GM18505 (cell line): ENCODE results near the gene ZCCHC17.
"Not testable (repeated sequence)": the region's sequence is repeated elsewhere in the genome, so short reads cannot be mapped to it uniquely, and the experiment has no call there.

Experiments used
- ATAC-seq: cut with Tn5 transposase; IDR thresholded peaks from one replicate; pipeline ENCODE4 v1.9.1; 2021; ENCODE audit not compliant: unreplicated experiment
- POLR2A ChIP-seq: IDR thresholded peaks from 4 replicates; pipeline ENCODE4 v1.6.1; 2011; ENCODE audit warnings: borderline replicate concordance; ENCODE audit not compliant: insufficient read depth, insufficient read length; ENCODE audit errors: extremely low read depth

ZCCHC17 gene, protein sequence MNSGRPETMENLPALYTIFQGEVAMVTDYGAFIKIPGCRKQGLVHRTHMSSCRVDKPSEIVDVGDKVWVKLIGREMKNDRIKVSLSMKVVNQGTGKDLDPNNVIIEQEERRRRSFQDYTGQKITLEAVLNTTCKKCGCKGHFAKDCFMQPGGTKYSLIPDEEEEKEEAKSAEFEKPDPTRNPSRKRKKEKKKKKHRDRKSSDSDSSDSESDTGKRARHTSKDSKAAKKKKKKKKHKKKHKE

DNA sequence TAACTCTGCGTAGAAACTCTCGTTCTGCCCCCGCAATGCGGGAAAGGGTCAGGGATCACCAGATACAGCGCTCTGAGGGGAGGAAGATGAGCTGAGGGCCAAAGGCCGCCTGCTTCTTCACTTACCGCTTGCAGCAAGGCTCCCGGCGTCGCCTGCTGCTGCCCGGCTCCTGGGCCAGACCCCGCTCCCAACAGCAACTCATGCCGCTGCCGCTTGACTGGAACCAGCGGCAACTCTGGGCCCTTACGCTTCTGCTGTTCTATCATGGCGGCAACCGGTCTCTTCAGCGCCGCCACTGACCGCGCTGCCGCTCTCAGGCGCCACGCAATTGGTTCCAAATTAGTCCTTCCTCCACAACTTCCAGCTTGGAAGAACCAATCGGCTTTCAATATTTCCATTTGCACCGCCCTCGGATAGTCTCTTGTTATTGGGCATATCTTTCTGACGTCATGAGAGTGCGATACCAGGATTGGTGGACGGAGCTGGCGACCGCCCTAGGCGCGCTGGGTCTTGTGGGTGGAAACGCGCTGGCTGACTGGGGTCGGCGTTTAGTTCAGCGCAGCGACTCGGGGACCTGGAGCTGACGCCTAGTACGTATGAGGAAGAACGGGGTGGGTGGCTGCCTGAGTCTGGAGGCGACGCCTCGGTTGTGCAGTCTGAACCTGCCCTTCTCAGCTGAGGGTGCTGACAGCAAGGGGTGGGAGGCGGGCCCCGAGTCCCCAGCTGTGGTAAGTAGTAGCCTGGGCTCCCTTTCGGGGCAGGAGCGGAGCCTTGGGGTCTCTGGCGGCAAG is at the start of gene ZCCHC17, which contains the start of gene SNRNP40:
Gene ZCCHC17 (plus strand): TSS at position 547 of the 791 bp plus-strand sequence. CDS start 13,067 bp downstream, outside the sequence.
Gene SNRNP40 (minus strand): TSS at position 303 of the 791 bp plus-strand sequence. CDS start 37 bp downstream, at position 266.
- TF ChIP-seq POLR2A, result peak; percentile 95
- ATAC-seq, result peak; percentile 88

DNA sequence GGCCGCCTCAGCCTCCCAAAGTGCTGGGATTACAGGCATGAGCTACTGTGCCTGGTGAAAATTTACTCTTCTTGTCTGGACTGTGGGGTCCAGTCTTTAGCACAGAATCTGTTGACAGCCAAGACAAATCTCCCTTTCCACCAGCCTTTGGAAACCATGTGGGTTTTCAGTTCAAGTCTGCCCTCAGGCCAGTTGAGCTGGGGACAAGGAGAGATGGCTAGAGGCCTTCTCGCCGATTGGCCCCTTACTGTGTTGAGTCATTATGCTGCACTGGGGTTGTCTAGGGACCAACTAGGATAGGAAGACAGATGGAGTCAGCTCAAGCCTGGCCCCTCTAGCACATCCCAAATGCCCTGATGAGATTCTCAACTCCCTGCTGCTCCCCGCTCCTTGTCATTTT is 48.6 kb upstream of the ZCCHC17 start:
- no peak for TF ChIP-seq POLR2A
- ATAC-seq, result no peak

DNA sequence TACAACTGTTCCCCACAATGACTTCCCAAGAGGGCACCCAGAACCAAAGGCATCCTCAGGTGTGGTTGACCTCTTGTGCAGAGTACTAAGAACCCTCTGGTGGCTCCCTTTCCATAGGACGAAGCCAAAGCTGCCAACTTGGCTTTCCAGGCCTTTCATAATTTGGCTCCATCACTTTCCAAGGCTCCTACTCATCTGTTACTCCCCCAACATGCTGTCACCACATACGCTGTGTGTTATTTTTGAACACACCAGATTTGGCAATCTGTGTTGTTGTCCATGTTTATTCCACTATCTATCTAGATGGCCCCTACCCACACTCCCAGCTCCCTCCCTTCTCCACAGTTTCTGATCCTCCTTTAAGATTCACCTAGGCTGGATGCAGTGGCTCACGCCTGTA is 47.0 kb upstream of the ZCCHC17 start:
- TF ChIP-seq POLR2A, result no peak
- no peak for ATAC-seq

DNA sequence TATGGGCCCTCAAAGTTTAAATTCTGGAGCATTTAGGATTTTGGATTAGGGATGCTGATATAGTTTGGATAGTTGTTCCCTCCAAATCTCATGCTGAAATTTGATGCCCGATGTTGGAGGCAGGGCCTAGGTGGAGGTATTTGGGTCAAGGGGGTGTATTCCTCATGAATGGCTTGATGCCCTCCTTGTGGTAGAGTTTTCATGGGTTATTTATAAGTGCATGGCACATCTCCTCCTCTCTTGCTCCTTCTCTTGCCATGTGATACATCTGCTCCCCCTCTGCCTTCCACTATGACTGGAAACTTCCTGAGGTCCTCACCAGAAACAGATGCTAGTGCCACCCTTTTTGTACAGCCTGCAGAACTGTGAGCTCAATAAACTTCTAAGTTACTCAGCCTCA is 39.6 kb upstream of the ZCCHC17 start:
- no peak for TF ChIP-seq POLR2A
- ATAC-seq, result no peak

DNA sequence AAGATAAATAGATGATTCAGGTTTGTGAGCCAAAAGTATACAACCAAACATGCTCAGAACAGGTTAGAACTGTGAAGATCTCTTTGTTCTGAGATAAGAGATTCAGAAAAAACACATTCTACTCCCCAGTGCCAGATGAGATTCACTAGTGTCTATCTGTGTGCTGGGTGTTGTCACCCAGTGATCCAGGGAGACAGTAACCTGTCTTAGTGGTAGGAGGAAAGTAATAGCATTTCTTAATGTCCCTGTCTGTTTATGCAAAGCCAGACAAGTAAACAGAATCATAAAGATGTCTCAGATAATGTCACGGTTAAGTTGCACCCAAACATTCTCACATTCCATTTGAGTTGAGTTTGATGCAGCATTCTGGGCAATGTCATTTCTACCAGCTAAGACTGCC is 38.3 kb upstream of the ZCCHC17 start:
- ATAC-seq, result no peak
- TF ChIP-seq POLR2A, result no peak

DNA sequence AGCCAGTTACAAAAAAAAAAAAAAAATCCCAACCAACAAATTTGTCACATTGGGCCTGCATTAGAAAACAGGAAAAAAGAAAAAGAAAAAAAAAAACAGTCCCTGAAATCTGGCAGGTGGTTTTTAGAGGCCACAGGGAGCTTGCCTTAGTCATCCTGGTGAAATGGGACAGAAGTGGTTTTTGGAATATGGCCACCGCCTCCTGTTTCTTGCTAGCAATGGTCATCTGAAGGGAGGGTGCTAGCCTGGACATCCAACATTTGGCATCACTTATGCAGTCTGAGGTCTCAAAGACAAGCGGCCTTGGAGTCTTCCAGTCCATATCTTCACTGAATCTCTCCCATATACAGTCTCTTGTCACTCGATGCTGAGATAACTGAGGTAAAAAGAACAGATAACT is 37.1 kb upstream of the ZCCHC17 start:
- no peak for ATAC-seq
- TF ChIP-seq POLR2A, result no peak

DNA sequence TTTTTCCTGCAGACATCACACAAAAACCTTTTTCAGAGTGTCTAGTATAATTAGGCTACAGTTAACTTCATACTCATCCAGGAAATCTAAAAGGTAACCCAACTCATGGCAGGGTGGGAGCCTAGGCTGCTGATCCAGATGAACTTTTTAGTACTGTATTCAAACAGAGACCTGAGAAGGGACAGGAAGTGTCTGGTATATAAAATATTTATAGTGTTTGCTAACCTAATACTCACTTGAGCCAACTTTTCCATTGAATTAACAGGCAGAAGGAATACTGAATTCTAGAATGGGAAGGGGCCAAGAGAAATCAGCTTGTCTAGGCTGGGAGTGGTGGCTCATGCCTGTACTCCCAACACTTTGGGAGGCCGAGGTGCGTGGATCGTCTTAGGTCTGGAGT is 34.9 kb upstream of the ZCCHC17 start:
- ATAC-seq, result no peak

DNA sequence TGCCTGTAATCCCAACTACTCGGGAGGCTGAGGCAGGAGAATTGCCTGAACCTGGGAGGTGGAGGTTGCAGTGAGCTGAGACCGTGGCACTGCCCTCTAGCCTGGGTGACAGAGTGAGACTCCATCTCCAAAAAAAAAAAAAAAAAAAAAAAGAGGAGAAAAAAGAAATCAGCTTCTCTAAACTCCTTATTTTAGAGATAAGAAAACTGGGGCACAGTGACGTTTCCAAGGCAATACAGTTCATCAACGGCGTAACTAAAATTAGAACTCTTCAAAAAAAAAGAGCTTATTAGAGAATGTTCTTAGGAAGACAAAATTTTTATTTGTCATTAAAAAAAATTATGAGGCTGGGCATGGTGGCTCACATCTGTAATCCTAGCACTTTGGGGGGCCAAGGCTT is 34.4 kb upstream of the ZCCHC17 start:
- not testable (repeated sequence) for ATAC-seq

More for the DNA sequence above, 34.9 kb upstream of the ZCCHC17 start:
- TF ChIP-seq POLR2A, result no peak

DNA sequence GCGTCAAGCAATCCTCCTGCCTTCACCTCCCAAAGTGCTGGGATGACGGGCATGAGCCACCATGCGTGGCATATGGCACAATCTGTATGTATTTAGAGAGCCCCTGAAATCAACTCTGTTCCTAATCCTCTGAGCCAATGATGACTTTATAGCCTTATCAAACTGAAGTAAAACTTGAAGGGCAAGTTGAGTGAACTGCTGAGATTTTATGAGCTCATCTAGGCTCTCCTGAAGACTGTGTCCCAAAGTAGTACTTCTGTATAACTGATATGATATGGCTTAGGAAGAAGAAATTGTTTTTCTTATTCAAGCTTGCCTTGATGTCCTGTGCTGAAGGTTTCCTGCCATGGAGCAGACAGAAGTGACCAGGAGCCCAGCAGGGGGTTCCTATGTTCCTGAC is 33.4 kb upstream of the ZCCHC17 start:
- no peak for ATAC-seq
- no peak for TF ChIP-seq POLR2A

DNA sequence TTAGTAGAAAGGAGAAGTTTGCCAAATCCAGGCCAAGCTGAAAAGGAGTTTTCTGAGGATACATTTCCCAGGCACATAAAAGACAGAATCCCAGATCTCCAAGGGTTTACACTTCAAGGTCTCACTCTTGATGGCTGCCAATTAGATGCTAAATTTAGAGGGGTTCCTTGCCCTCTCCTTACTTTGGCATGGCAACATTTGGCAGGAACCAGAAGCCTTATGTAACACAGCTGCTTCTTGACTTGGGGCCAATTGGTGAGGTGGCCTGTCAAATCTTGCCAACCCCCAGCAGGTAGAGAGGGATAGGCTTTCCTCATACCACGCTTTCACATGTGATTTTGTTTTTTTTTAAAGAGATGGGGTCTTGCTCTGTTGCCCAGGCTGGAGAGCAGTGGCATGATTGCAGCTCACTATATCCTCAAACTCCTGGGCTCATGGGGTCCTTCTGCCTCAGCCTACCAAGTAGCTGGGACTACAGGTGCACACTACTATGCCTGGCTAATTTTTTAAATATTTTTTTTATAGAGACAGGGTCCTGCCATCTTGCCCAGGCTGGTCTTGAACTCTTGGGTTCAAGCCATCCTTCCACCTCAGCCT is 31.9 kb upstream of the ZCCHC17 start:
- no peak for TF ChIP-seq POLR2A
- no peak for ATAC-seq

DNA sequence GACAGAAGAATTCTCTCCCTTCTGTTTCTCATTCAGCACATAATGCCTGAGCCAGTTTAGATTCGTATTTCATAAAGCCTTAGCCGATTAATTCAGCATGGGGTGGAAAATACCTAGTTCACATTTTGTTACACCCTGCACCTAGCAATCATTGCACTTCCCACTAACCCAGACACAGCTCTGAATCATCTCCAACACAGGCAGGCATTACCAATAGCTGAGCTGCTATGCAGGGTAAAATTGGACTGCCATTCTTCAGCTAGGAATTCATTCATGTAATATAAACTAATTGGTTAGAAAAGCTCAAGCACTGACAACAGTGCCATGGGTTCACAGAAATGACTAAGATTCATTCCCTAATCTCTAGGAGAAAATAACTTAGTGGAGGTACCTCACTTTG is 30.3 kb upstream of the ZCCHC17 start:
- TF ChIP-seq POLR2A, result no peak
- ATAC-seq, result no peak

DNA sequence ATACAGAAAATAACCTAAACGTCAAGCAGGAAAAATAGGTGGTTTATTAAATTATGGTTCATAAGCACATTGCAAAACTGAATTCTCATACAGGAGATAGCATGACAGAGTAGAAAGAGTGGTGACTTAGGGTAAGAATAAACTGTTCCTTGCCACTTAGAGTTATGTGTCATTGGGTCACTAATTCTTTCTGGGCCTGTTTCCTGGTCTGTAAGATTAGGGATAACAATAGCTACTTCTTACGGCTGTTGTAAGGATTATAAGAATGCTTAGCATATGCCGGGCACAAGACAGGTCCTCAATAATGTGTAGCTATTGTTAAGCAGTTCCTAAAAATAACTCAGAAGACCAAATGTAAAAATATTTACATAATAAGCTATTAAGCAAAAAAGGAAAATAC is 24.5 kb upstream of the ZCCHC17 start:
- no peak for TF ChIP-seq POLR2A

DNA sequence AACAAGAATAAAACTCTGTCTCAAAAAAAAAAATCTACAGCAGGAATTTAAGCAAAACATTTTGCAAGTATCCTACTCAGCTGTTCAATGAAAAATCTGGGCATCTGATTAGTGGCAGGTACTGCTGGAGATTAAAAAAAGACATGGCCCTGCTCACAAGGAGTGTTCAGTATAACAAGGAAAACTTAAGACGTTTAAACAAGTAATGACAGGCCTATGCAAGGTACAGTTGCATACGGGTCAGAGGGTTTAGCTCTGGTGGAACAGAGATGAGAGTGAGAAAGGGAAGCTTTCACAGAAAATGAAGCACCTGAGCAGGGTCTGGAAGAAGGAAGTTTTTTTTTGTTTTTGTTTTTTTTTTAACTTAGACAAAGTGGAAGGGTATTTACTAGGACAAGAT is 23.2 kb upstream of the ZCCHC17 start:
- ATAC-seq, result no peak
- no peak for TF ChIP-seq POLR2A

More for the DNA sequence above, 24.5 kb upstream of the ZCCHC17 start:
- no peak for ATAC-seq

DNA sequence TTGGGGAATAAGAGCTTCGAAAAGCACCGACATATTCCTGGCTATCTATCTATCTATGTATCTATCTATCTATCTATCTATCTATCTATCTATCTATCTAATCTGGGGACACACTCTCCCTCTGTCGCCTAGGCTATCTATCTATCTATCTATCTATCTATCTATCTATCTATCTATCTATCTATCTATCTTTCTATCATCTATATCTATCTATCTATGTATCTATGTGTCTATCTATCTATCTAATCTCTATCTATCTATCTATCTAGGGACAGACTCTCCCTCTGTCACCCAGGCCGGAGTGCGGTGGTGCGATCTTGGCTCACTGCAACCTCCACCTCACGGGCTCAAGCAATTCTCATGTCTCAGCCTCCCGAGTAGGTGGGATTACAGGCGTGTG is 14.4 kb upstream of the ZCCHC17 start:
- ATAC-seq, result not testable (repeated sequence)

DNA sequence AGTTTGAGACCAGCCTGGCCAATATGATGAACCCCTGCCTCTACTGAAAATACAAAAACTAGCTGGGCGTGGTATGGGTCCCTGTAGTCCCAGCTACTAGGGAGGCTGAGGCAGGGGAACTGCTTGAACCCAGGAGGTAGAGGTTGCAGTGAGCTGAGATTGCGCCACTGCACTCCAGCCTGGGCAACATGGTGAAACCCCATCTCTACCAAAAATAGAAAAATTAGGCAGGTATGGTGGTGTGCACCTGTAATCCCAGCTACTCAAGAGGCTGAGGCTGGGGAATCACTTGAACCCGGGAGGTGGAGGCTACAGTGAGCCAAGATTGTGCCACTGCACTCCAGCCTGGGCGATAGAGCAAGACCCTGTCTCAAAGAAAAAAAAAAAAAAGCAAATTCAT is 9.0 kb upstream of the ZCCHC17 start:
- not testable (repeated sequence) for ATAC-seq
